MCF 10A (cell line): Measurements from ENCODE around the gene FGF14. TPM values are rescaled to one million over a fixed set of nuclear protein-coding genes. Genes with fewer than 3 reads are reported as not detected.

Experiments
- BruUV-seq: library from RNA; stranded (reverse); fragments of 400-500 nt; replicated peaks from 2 replicates; lab custom pipeline; 2021; lab: Mats Ljungman, UMichigan
- CTCF ChIA-PET: fragments of 300-600 bp; sonication (Branson Sonifier 250); formaldehyde crosslinking; extraction: SDS; loops from one replicate; lab custom pipeline; 2021; ENCODE audit warnings: antibody characterized with exemption, inconsistent platforms; lab: Yijun Ruan, JAX
- POLR2A ChIA-PET: fragments of 300-600, 350-650 bp; sonication (Branson Sonifier 250); formaldehyde crosslinking; extraction: SDS; loops from one replicate; lab custom pipeline; 2020; ENCODE audit warnings: antibody characterized with exemption, inconsistent platforms; lab: Yijun Ruan, JAX
- DNase-seq: peaks from one replicate; pipeline ENCODE4 v3.0.0-alpha.2; 2018; ENCODE audit not compliant: unreplicated experiment
- H3K27ac Mint-ChIP-seq: one replicate; pipeline ENCODE4 v1.8.0; 2022; ENCODE audit warnings: mild to moderate bottlenecking, low read depth, mixed read lengths; ENCODE audit not compliant: unreplicated experiment
- H3K27me3 Mint-ChIP-seq: one replicate; pipeline ENCODE4 v1.8.0; 2022; ENCODE audit warnings: mixed read lengths; ENCODE audit not compliant: insufficient read depth, unreplicated experiment
- H3K36me3 Mint-ChIP-seq: one replicate; pipeline ENCODE4 v1.8.0; 2022; ENCODE audit warnings: mild to moderate bottlenecking, moderate library complexity, mixed read lengths; ENCODE audit not compliant: insufficient read depth, unreplicated experiment
- H3K4me1 Mint-ChIP-seq: one replicate; pipeline ENCODE4 v1.8.0; 2022; ENCODE audit warnings: mixed read lengths; ENCODE audit not compliant: insufficient read depth, unreplicated experiment
- H3K4me3 Mint-ChIP-seq: one replicate; pipeline ENCODE4 v1.8.0; 2022; ENCODE audit warnings: mild to moderate bottlenecking, moderate library complexity, mixed read lengths; ENCODE audit not compliant: unreplicated experiment
- H3K9me3 Mint-ChIP-seq: one replicate; pipeline ENCODE4 v1.8.0; 2022; ENCODE audit warnings: mixed read lengths; ENCODE audit not compliant: unreplicated experiment
- intact Hi-C: fragments of 100-400 bp; cut with micrococcal nuclease; formaldehyde crosslinking; loops from 2 replicates; pipeline ENCODE4 v1.14.1; 2022
- total RNA-seq: library from RNA; stranded (reverse); gene quantifications from 2 replicates; pipeline ENCODE4 v1.2.3, GENCODE V29; 2022
- TF ChIP-seq, protein P1 (sequence below): fragments of 200-600 bp; IDR thresholded peaks from one replicate; pipeline ENCODE4 v1.8.0; 2022; ENCODE audit warnings: antibody characterized with exemption, mild to moderate bottlenecking; ENCODE audit not compliant: unreplicated experiment

The FGF14 gene
- total RNA-seq, 1 experiment from 2014 or later = not detected

DNA sequence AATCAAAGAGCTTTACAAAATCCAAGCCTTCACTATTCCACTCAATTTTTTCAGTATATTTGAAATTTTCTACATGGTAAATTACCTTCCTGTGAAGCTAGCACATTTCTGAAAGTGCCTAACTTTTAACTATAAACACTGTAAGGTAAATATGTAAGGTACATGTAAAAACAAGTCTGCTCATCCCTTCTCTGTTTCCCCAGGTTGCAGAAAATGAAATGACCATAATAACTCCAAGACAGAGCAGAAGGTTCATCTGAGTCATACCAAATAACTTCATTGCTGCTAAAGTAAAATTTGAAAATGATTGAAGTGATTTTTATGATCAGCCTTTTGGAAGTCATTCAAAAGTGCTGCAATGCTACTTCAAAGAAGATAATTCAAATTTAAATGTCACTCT is 28.6 kb downstream of the FGF14 start:
- CTCF ChIA-PET = interaction anchor here (0.6 to 1.8 kb wide), 3 partner anchors 21 to 72 kb away, joined by 3 to 8 read pairs (median 3); no protein-coding TSS in a partner anchor
- intact Hi-C loops = no loop called here
- Mint-ChIP-seq H3K9me3 (no peaks in the 10 kb centered on the region), H3K27me3 (no peaks in the 10 kb centered on the region), H3K4me1 (no peaks in the 10 kb centered on the region), H3K27ac (no peak overlapping the region), H3K4me3 (no peak overlapping the region), H3K36me3 (no peaks in the 10 kb centered on the region)
- TF ChIP-seq, protein P1, sequence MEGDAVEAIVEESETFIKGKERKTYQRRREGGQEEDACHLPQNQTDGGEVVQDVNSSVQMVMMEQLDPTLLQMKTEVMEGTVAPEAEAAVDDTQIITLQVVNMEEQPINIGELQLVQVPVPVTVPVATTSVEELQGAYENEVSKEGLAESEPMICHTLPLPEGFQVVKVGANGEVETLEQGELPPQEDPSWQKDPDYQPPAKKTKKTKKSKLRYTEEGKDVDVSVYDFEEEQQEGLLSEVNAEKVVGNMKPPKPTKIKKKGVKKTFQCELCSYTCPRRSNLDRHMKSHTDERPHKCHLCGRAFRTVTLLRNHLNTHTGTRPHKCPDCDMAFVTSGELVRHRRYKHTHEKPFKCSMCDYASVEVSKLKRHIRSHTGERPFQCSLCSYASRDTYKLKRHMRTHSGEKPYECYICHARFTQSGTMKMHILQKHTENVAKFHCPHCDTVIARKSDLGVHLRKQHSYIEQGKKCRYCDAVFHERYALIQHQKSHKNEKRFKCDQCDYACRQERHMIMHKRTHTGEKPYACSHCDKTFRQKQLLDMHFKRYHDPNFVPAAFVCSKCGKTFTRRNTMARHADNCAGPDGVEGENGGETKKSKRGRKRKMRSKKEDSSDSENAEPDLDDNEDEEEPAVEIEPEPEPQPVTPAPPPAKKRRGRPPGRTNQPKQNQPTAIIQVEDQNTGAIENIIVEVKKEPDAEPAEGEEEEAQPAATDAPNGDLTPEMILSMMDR = no peak
- no TSS peak for BruUV-seq
- POLR2A ChIA-PET = interaction anchor here (0.7 to 2.1 kb wide), 5 partner anchors 17 to 245 kb away, joined by 3 to 5 read pairs (median 3); no protein-coding TSS in a partner anchor
- no peak for DNase-seq

DNA sequence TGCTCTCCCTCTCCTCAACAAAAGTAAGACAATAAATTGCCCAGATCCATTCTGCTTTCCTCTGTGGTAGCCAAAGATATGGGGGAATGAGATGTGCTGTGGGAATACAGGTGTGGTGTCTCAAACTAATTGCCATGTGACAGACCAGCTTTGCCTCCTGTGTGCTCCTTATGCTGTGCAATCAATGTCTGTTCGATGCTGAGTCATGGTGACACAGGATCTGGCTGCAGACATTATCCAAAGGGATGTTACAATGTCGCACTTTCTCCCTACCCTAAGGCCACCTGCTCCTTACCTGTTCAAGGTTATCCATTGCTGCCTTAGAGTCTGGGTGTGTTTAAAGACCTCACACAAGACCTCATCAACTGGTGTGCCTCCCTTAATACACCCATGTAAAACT is 32.5 kb downstream of the FGF14 start:
- Mint-ChIP-seq H3K4me1 (no peaks in the 10 kb centered on the region), H3K9me3 (no peaks in the 10 kb centered on the region), H3K27me3 (no peaks in the 10 kb centered on the region), H3K4me3 (no peak overlapping the region), H3K27ac (no peak overlapping the region), H3K36me3 (no peaks in the 10 kb centered on the region)
- no TSS peak for BruUV-seq
- ChIA-PET POLR2A (no interaction called here), CTCF (interaction anchor here (0.6 to 0.7 kb wide), 2 partner anchors 11 to 1167 kb away, joined by 3 to 5 read pairs; no protein-coding TSS in a partner anchor)
- intact Hi-C loops = no loop called here
- TF ChIP-seq, protein P1 = no peak
- DNase-seq = peak; percentile 29

GRCh38 chr13:102367836-102368235 is 34.0 kb downstream of the FGF14 start:
- H3K27me3 Mint-ChIP-seq = no peaks in the 10 kb centered on the region
- CTCF ChIA-PET = no interaction called here
- no peaks in the 10 kb centered on the region for H3K4me1 Mint-ChIP-seq
- H3K27ac Mint-ChIP-seq = no peak overlapping the region
- no peak overlapping the region for H3K4me3 Mint-ChIP-seq
- DNase-seq = no peak
- POLR2A ChIA-PET = no interaction called here
- intact Hi-C loops = no loop called here
- TF ChIP-seq, protein P1 = no peak
- no TSS peak for BruUV-seq
- H3K36me3 Mint-ChIP-seq = no peaks in the 10 kb centered on the region
- H3K9me3 Mint-ChIP-seq = no peaks in the 10 kb centered on the region

DNA sequence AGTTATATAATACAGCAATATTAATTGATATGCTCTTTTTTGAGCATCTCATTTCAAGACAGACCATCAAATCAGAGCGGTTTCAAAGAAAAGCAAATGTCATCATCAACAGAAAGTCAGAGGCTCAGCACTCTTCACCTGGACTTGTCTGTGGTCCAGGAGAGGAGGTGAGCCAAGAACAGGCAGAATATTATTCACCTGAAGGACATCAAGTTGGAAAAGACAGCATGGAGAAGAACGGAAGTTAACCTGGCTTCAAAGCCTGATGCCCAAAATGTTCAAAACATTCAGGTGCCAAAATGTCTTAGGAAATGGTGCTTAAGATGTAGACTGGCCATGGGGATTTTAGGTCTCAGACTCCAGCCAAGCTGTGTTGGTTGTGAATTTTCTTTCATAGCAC is 40.7 kb downstream of the FGF14 start:
- Mint-ChIP-seq H3K4me1 (no peaks in the 10 kb centered on the region), H3K36me3 (no peaks in the 10 kb centered on the region), H3K9me3 (no peaks in the 10 kb centered on the region), H3K27ac (no peak overlapping the region), H3K27me3 (no peaks in the 10 kb centered on the region), H3K4me3 (no peak overlapping the region)
- BruUV-seq = no TSS peak
- TF ChIP-seq, protein P1 = no peak
- no peak for DNase-seq
- intact Hi-C loops = no loop called here
- ChIA-PET POLR2A (no interaction called here), CTCF (no interaction called here)
